GM19239 (cell line): ENCODE measurements around the gene BMPR1A.

ENCODE experiments used
- DNase-seq: peaks from one replicate; pipeline ENCODE4 v3.0.0; 2011; ENCODE audit warnings: low spot score; ENCODE audit not compliant: insufficient read length
- FAIRE-seq: peaks from 2 replicates; lab custom pipeline; 2011; peaks lifted over from hg19 to GRCh38; lab: Jason Lieb, UNC

The BMPR1A gene

DNA sequence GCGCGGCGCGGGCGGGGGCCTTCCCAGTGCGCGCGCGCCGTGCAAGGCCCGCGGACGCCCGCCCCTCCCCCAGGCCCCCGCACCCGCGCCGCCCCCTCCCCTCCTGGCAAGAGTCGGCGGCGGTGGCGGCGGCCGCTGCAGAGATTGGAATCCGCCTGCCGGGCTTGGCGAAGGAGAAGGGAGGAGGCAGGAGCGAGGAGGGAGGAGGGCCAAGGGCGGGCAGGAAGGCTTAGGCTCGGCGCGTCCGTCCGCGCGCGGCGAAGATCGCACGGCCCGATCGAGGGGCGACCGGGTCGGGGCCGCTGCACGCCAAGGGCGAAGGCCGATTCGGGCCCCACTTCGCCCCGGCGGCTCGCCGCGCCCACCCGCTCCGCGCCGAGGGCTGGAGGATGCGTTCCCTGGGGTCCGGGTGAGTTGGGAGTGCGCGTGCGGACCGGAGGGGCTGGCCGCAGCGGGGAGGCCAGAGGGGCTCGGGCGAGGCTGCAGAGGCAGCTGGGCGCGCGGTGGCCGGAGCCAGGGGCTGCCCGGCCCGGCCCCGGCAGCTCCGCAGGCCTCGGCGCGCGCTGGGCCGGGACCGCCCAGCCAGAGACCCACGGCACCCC is at the start of gene BMPR1A:
TSS of gene BMPR1A (plus strand) at position 109 of the 602 bp plus-strand sequence. CDS start 119,400 bp downstream, outside the sequence.
- DNase-seq, result no peak
- FAIRE-seq, result no peak

DNA sequence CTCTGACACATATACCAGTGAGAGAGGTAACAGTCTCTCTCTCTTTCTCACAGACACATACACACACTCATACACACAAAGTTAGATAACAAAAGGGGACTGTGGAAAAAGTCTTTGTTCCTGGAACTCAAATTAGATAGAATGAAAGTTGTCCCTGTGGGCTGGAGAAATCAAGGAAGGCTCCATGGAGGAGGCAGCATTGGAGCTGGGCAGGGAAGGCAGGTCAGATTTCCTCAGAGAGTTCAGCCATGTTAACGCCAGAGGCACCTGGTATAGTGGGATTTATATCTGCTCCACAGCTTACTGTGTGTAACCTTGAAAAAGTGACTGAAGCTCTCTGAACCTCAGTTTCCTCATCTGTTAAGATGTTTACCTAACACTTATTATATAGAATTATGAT is 49.4 kb upstream of the BMPR1A start:
- DNase-seq (no peak), FAIRE-seq (no peak)

DNA sequence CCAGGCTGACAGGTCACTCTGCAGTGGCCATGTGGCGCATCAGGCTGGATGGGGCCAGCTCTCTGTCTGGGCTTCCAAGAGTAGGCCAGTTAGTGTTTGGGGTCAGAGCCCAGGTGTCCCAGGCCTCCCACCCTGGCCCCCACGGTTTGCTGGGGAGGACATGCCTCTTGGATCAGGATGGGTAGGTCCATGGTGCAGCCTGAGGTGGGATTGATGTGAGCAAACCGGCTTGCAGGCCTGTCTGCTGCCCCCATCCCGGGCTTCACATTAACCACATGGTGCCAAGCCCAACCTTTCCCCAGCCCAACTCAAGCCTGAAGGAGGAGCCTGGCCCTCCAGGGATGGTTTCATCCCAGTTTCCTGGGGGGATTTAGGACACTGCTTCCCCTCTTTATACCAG is 48.9 kb upstream of the BMPR1A start:
- FAIRE-seq, result no peak
- no peak for DNase-seq

DNA sequence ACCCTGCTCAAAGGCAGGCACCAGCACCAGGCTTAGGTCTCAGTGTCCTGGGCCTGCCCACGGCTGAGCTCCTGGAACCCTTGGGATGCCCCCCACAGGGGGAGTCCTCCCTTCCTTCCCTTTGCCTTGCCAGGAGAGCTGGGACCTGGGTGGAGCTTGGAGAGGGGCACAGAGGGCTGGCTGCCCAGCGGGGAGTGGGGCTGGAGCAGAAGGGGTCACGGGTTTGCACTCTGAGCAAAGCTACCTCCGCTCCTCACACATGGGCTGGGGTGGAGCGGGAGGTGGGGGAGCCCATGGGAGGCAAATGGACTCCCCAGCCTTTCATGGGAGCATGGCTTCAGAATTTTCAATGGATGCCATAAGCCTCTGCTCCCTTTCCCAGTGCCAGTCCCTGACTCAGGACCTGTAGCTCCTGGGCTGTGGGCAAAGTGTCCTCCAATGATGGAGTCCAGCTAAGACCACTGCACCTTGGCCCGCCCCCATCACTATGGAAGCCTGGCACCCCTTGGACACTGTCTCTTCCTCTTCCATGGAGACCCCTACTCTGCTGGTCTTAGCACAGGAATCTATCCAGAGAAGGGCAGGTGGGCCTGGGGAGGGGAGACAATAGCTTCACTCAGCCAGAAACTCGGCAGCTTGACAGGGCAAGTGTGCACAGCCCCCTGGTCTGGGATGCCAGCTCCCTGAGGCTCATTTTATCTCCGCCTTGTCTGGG is 48.2 kb upstream of the BMPR1A start:
- no peak for FAIRE-seq
- DNase-seq, result no peak

DNA sequence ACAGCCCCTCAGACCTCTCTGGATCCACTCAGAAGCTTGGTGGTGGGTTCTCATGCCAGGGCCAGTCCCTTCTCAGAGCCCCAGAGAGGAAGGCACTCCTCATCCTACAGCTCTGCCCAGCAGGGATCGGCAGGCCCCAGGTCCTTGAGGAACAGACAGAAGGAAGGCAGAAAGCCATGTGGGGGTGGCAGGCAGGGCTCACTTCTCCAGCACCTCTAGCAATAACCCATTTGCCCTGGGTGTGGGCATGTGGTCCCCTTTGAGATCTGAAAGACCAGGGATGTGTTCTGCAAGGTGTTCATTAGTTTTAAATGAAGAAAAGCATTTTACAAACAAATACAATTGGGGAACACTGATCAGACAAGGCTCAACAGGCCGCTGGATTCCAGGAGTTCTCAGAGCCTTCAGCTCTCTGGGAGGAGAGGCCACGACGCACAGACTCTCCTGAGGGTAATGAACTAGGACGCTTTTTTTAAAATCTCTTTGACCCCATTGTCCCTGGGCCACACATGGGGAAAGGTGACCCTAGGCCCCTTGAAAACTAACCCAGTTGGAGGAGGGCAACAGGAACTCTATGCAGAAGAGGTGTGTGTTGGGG is 47.5 kb upstream of the BMPR1A start:
- DNase-seq (no peak), FAIRE-seq (no peak)

DNA sequence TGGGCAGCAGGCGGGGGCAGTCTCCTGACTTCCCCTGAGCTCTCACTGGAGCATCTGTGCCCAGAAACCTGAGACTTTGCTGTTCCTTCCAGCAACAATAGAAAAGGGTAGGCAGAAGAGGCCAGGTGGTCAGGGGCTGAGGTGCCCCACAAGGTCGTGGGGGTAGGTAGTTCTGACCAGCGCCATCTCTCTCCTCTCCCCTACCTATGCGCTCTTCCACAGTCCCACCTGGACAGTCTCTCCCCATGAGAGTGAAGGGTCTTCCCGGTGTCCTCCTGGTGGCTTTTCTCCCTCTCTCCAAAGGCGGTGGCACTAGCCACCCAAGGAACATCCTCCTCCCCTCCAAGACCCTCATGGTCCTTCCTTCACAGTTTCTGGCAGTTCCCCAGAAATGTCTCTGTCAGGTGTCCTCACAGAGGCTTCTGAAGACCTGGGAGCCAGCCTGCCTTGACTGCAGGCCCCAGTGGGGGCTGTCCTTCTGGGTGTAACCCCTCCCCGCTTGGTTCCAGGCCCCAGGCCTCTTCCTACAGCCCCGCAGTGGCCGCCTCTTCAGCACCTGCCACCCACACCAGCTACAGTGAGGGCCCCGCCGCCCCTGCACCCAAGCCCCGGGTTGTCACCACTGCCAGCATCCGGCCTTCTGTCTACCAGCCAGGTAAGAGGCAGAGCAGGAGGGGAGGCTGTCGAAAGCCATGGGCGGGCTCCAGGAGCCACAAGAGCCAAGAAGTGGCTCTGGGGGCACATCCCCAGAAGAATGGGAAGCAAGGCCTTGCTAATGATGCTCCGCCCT is 46.8 kb upstream of the BMPR1A start:
- FAIRE-seq (no peak), DNase-seq (no peak)

DNA sequence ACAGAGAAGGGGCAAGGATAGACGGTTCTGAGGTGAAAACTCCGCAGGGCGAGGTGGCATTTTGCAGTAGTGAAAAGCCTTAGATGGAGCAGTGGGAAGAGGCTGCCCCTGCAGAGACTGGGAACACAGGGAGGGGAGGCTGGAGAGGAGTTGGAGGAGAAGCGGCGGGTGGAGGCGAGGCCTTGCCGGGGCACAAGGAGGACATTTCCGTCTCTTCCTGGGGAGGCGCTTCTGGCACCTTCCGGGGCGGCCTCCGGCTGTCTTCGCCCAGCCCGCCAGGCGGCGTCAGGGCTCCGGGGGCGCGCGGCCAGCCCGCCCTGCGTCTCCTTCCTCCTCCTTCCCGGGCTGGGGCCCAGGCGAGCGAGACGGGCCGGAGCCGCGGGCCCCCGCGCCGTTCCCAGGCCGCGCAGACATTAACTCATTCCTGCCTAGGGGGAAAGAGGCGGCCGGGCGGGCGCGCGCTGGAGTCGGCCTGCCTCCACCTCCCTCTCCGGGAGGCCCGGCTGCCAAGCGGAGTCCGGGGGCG is 45.4 kb upstream of the BMPR1A start:
- DNase-seq (peak; percentile 98), FAIRE-seq (peak; percentile 87)

DNA sequence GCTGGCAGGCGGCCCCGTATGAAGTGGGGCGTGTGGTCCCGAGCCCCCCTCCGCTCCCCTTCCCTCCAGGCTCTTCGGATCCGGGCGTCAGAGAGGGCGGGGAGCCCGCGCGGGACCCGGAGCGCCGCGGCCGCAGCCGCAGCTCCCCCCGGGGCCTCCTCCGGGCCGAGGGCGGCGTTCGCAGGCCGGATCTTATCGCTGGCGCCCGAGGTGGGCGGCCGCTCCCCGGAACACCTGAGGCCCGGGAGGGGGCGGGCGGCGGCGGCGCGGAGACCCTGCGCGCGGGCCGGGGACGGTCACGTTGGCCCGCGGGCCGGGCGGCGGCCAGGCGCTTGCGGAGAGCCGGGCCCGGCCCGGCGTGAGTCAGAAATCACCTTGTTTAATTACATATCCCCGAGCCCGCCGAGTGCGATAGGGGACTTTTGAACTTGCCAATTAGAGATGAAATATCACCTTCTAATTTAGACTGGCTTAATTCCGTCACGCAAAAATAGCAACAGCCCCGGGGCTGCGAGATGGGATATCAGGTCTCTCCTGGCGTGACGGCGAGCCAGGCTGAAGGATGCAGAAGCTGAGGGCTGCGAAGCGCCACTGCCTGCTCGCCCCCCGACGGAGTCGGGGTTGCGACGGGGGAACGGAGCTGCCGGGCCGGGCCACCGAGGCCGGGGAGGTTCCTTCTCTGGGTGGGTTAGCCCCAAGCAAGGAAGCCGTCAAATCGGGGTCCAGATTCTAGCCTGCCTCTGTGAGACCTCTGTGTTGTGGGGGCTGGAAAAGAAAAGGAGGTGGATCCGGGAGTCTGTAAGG is 44.7 kb upstream of the BMPR1A start:
- FAIRE-seq (no peak), DNase-seq (peak; percentile 72)

DNA sequence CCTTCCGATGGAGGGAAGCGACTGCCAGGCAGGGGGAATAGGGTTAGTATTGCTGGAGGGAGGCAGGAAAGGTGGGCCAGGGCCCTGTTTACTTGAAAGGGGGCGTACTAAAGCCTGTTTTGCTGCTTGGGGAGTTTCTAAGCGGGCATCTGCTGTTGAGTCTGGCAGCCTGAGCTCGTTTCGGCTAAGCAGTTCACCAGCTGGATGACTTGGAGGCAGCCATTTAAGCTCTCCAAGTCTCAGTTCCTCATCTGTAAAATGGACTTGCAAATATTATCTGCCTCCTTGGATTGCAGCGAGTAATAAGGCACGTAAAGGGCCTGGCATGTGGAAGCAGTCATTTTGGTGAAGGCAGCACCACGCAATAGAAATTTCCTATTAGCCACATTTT is 44.1 kb upstream of the BMPR1A start:
- DNase-seq (peak; percentile 67), FAIRE-seq (peak; percentile 80)

DNA sequence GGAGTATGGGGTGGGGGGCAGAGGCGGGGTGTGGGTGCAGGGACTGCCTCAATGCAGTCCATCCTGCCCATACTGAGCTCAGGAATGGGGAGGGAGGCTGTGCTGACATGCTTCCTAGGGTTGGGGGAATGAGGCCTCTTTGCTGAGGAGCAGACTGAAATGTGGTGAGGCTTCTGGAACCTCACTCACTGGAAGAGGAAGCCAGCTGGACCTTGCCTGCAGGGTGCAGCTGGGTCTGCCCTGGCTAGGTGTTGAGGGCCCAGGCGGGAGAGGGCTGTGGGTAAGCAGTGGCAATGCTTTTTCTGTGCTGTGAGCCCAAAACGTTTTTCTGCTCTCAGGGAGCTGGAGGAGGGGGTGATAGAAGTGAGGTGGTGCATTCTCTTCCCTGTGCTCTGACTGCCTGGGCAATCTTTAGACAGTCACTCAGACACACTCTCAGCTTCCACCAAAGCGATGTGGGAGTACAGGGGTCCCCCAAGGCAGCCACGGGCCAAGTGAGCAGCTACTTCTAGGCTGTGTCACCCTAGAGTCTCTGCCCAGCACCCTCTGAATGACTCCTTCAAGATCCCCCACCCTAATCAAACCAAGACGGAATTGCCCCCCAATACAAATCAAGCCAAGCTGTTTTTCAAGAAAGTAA is 41.1 kb upstream of the BMPR1A start:
- DNase-seq (no peak), FAIRE-seq (no peak)

DNA sequence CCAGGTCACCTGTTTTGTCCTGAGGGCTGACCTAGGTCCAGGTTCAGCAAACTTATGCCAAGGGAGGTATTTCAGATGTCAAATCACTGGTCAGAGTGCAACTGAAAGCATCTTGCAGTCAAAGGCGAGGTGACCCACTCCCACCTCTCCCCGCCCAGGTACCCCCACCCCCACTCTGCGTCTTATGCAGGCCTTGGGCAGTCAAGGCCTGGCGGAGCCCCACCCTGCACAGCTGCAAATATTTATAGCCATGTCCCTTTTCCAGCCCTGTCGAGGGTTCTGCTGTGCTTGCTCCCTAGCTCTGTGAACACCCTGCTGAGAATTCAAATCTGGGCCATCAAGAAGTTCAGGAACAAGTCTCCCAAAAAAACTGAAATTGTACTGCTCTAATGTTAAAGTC is 40.6 kb upstream of the BMPR1A start:
- DNase-seq, result no peak
- no peak for FAIRE-seq

DNA sequence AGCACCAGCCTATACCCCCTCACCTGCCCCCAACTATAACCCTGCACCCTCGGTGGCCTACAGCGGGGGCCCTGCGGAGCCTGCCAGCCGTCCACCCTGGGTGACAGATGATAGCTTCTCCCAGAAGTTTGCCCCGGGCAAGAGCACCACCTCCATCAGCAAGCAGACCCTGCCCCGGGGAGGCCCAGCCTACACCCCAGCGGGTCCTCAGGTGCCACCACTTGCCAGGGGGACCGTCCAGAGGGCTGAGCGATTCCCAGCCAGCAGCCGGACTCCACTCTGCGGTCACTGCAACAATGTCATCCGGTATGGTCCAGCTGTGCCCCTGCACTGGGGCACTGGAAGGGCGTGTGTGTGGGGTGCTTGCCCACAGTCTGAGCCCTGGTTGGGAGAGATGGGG is 40.0 kb upstream of the BMPR1A start:
- FAIRE-seq (no peak), DNase-seq (no peak)

DNA sequence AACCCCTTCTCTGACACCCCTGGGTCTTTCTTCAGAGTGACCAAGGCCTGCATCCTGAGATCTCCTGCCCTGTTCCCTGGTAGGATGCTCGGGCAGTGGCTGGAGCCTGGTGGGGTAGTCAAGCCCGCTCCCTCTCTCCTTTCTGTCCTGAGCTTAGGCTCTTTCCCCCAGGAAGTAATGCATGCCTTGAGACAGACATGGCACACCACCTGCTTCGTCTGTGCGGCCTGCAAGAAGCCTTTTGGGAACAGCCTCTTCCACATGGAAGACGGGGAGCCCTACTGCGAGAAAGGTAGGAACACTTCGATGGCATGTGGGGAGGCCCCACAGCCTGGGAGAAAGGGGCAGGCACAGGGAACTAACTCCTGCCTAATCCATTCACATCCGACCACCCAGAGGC is 37.9 kb upstream of the BMPR1A start:
- FAIRE-seq, result no peak
- no peak for DNase-seq

DNA sequence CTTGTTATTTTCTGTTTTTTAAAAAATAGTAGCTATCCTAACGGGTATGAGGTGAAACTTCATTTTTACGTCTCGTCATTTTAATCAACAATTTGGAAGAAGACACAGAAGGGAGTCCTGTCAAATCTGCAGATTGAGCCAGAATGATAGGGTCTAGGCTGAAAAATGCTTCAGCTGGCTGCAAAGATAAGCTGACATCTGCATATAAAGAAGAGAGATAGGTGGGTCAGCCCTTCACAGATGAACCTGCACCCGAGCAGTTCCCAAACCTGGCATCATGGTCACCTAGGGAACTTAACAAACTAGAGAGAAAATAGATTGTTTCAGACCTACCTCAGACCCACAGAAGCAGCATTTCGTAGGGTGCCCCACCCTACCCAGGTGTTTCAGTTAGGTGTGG is 35.2 kb upstream of the BMPR1A start:
- no peak for DNase-seq
- no peak for FAIRE-seq

DNA sequence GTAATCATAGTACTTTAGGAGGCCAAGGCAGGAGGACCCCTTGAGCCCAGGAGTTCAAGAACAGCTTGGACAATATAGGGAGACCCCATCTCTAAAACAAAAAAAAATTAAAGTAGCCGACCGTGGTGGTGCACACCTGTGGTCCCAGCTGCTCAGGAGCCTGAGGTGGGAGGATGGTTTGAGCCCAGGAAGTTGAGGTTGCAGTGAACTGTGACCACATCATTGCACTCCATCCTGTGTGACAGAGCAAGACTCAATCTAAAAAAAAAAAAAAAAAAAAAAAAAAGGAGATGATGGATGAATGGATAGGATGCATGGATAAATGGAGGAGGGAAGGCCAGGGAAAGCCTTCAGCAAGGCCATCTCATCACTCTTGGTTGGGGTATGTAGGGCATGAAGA is 33.4 kb upstream of the BMPR1A start:
- FAIRE-seq (no peak), DNase-seq (no peak)

DNA sequence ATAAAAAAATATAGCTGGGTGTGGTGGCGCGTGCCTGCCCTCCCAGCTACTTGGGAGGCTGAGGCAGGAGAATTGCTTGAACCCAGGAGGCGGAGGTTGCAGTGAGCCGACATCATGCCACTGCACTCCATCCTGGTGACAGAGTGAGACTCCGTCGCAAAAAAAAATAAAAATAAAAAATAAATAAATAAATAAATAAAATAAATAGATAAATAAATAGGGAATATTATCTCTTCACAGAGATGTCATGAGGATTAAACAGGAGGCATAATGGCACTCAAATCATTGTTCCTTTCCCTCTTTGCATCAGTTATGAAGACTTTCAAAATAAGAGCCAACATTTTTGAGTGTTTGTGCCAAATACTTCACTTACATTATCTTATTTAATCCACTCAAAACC is 32.0 kb upstream of the BMPR1A start:
- DNase-seq (no peak), FAIRE-seq (no peak)

DNA sequence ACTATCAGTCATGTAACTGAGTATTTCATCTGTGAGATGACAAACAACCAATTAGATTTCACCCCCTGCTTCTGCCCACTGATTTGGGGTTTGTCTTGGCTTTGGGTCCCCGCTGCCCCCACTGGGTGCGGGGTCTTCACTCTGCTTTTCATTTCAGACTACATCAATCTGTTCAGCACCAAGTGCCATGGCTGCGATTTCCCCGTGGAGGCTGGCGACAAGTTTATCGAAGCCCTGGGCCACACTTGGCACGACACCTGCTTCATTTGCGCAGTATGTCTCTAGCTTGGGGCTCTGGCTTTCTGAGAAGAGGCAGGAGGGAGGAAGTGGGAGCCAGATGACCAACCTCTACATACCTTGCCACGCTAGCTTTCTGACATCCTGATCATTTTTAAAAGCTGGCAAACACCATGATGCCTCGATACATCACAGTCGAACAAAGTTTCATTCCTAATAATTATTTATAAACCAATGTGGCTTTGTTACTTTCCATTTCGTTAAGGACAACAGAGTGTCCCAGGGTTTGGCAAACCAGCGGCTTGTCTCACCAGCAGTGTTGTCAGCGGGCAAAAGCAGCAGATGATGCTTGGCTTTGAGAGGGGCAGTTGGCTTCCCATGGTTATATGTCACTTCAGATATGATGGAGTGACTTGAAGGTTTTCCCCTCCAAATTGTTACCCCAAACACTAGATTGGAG is 30.3 kb upstream of the BMPR1A start:
- FAIRE-seq, result no peak

DNA sequence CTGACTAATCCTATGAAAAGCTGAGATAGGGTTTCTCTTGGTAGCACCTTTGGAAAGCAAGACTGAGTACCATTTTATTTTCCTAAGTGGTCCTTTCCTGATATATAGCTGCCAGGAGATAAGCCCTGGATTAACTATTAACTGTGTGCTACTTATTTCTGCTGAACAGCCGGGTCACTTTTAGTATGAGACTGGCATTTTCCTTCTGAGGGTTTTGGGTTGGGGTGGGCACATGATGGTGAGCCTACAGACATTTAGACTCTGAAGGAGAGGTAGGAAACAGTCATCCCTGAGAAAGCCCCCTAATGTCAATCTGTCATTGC is 29.8 kb upstream of the BMPR1A start:
- FAIRE-seq, result no peak
- no peak for DNase-seq

More for the DNA sequence above, 30.3 kb upstream of the BMPR1A start:
- no peak for DNase-seq

DNA sequence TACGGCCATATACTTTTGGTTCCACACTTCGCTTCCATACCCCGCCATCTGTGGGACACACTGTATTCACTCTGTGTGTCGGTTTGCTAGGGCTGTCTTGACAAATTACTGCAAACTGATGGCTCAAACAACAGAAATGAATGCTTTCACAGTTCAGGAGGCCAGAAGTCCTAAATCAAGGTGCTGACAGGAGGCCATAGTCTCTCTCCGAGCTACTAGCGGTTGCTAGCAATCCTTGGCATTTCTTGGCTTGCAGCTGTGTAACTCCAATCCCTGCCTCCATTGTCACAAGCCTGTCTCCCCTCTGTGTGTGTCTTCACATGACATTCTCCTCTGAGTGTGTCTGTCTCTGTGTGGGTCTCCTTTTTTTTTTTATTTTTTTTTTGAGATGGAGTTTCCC is 28.9 kb upstream of the BMPR1A start:
- FAIRE-seq (no peak), DNase-seq (no peak)
